GM21381 (cell line): ENCODE results near the gene FUT2.
"Not testable (repeated sequence)": the region's sequence is repeated elsewhere in the genome, so short reads cannot be mapped to it uniquely, and the experiment has no call there.

Experiments used
- ATAC-seq: cut with Tn5 transposase; IDR thresholded peaks from one replicate; pipeline ENCODE4 v1.9.1; 2021; ENCODE audit warnings: mild to moderate bottlenecking, moderate library complexity; ENCODE audit not compliant: unreplicated experiment

FUT2 gene

DNA sequence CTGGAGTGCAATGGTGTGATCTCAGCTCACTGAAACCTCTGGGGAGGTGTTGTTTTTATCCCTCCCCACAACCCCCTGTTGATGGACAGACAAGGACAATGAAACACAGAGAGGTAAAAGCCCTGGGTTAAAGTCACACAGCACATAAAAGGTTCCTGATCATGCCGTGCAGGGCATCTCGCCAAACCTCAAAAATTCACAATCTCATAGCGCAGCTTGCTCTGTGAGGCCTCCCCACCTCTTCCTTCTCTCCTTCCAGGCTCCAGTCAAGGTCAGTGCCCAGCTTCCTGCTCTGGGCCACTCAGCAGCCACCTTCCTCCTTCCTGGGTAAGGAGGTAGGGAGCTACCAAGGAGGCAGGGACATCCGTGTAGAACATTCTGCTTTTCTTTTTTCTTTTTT is 2.3 kb downstream of the FUT2 start:
- ATAC-seq: no peak

DNA sequence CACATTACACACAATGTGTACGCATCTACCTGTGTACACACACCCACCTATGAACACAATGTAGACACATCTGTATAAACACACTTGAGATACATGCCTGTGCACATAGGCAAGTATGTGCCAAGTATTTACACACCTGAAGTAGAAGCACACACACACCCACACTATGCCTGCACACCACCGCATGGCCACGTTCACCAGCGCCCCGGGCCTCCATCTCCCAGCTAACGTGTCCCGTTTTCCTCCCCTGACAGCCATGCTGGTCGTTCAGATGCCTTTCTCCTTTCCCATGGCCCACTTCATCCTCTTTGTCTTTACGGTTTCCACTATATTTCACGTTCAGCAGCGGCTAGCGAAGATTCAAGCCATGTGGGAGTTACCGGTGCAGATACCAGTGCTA is 6.9 kb downstream of the FUT2 start:
- no peak for ATAC-seq

DNA sequence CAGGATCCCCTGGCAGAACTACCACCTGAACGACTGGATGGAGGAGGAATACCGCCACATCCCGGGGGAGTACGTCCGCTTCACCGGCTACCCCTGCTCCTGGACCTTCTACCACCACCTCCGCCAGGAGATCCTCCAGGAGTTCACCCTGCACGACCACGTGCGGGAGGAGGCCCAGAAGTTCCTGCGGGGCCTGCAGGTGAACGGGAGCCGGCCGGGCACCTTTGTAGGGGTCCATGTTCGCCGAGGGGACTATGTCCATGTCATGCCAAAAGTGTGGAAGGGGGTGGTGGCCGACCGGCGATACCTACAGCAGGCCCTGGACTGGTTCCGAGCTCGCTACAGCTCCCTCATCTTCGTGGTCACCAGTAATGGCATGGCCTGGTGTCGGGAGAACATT is 7.5 kb downstream of the FUT2 start:
- no peak for ATAC-seq

DNA sequence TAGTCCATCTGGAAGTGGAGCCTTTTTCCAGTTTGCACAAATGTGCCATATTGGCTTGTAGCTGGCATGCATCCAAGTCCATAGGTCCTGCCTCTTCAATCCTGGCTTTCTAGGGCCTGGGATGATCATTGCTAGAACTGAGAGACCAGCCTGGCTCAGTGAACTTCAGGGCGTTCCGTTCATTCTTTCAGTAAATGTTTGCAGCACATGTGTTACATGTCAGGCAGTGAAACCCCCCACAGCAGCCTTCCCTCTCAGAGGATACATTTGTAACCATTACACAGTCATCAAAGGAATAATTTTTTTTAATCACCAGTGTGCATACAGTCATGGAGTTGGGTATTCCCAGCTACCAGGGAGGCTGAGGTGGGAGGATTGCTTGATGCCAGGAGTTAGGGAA is 9.7 kb downstream of the FUT2 start:
- ATAC-seq: no peak

DNA sequence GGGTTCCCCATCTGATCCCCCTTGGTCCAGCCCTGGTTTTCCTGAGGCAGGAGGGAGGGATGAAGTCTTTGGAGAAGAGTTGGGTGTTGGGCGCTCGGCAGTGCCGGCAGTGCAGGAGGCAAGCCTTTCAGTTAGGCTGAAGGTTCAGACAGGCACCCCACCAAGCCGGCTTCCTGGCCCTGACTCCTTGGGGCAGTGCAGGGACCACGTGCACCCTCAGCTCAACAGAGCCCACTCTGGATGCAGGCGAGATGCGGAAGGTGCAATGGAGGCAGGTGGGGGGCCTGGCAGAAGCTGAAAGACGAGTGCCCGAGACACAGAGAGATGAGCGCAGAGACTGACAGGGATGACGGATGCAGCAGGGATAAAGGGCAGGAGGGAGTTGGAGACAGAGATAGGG is 12.7 kb downstream of the FUT2 start:
- ATAC-seq: no peak

DNA sequence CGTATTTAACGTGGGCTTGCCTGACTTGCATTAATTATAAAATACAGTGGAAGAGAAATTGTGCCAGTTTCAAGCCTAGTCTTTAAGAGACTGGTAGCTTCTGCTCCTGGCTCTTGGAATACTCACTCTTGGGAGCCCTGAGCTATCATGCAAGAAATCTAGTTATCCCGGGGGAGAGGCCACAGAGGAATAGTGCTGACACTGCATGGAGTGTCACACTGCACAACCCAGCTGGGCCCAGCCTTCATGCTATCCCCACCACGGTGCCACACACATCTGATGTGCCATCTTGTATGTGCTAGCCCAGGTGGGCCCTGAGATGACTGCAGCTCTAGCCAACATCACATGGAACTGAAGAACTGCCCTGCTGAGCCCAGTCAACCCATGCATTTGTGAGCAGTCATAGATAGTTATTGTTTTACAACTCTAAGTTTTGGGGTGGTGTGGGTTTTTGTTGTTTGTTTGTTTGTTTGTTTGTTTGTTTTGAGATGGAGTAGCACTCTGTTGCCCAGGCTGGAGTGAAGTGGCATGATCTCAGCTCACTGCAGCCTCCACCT is 15.4 kb downstream of the FUT2 start:
- no peak for ATAC-seq

DNA sequence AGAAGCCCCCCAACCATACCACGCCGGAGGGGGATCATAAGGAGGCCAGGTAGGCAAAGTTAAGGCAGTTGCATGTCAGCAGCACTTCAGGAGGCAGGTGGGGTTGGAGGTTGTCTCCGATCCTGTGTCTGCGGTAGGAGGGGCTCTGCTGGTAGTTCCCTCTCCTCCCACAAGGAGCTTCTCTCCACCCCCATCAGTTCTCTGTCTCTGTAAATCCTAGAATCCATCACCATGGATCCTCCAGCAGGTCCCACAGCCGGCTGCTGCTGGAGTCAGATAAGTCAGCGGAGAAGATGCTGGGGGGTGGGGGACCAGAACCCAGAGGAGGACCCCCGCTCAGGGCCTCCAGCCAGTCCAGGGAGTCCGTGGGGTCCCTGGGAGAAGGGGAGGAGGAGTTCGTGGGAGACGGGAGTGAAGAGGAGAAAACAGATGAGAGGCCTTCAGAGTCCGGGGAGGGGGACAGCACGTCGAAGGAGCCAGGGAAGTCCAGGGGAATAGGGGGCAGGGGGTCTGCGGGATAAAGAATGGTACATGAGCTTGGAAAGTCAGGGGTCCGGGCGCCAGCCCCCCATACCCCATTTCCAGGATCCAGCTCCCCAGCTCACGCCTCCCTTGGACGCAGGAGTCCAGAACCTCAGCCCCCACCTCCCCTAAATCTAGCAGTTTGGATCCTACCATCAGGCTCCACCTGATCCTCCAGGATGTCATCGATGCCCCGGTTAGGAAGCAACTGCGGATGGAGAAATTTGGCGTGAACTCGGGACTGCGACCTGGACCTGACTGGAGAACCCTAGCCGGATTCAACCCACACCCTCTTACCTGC is 17.5 kb downstream of the FUT2 start:
- ATAC-seq: no peak

DNA sequence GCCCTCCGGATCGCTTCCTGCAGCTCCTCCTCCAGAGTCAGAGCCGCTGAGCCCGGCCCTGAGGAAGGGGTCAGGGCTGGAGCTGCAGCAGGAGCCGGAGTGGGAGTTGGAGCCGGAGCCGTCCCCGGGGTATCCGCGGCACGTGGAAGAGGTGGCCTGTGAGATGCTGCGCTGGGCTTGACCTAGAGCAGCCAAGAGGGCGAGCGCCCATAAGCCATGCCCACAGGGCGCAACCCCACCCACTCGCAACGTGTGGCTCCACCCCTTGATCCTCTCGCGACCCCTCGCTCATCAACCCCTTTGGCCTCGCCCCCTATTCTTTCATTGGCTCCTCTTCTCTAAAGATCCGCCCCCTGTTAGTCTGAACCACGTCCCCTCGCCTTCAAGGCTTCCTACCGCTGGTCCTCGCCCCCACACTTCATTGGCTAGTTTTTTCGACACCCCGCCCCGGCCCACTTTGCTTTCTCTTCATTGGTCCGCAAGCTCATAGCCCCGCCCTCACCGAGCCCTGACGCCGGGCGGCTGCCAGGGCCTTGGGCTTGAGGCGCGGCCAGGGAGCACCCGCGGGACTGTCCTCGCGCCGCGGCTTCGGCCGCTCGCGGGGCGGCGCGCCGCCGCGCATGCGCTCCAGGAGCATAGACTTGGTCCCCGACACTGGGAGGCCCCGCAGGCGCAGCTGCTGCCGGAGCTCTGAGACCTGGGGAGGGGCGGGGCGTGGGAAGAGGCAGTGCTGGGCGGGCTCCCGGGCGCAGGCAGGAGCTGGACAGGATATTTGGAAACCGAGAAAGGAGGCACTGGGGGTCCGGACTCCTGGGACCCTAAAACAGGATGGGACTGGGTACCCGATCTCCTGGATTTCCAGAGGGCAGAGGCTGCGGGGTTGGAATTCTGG is 18.3 kb downstream of the FUT2 start:
- peak; percentile 91 for ATAC-seq

DNA sequence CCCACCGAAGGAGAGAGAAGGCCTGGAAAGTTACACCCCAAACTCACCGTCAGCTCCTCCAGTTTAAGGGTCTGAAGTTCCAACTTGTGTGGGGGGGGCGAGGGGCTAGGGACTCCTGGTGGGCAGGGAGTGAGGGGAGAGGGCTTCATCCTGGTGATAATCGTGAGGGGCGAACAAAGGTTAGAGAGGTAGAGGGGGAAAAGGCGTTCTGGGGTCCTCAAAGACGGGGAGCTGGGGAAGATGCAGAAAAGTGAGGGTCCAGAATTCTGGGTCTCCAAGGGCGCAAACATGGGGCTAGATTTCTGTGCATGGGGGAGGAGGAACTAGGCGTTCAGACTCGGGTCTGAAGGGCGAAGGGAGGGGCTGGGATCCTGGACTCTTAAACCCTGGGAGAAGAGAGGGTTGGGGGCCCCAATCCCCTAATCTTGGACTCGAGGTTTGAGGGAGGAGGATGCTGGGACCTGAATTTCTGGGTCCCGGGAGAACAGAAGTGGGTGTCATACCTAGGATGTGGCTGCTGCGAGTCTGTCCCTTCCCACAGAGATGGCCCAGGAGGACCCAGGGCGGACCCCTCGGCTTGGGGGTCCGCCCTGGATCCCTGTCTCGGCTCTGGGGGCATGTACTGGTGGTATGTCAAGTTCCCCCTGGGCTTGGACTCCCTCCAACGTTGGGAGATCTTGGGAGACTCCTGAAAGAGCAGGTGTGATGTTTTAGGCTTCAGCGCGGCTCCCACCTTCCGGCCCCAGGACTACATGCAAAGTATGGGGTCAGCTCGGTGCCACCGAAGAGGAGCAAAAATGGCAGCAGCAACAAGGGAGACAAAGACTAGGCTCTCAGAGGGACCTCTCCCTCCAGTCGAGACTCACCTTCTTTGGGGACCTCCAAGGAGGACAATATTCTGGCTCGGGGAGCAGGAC is 19.2 kb downstream of the FUT2 start:
- ATAC-seq: no peak

DNA sequence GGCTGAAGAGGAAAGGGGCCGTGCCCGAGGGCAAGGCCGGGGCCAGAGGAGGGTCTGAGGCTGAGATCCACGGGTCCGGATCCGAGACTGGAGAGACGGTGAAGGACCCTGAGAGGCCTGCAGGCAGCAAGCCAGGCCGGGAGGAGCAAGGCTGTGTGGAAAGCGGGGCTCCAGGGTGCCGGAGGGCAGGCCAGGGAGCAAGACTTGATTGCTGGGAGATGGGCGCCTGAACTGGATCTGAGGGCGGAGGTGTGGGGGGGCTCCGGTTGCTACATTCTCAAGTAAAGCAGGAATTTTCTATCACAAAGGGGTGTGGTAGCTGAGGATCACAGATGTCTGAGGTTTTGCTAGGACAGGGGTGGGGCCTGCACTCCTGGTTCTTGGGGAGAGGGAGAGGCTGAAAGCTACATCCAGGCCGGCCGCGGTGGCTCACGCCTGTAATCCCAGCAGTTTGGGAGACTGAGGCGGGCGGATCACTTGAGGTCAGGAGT is 20.0 kb downstream of the FUT2 start:
- no peak for ATAC-seq

DNA sequence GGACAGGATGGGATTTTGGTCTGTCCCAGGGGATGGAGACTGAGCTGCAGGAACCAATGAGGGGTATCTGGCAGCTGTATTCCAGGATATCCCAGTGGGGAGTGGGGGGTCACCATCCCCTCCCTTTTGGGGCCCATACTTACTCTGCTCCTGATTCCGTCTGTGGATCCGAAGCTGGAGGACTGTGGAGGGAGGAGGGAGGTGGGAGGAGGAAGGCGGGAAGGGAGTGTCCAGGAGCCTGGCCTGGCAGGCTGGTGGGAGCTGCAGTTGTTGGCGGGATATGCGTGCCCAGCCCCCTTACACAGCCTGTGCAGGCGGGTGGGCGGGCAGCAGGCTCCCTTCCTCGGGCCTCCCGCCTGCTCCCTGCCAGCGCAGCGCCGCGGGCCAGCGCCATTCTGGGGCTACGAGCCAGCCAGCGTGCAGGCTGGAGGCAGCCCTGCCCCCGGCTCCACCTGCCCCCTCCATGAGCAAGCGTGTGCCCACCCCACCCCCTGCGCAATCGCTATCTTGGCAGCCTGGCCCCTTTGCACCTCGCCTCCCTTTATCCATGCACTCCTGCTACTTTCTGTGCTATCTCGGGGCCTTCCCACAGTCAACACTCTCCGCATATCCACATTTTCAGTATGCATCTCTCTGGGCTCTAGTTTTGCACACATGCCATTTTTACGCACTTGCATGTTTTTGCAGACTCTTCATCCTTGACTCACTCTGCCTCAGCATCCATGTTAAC is 21.0 kb downstream of the FUT2 start:
- ATAC-seq: no peak

DNA sequence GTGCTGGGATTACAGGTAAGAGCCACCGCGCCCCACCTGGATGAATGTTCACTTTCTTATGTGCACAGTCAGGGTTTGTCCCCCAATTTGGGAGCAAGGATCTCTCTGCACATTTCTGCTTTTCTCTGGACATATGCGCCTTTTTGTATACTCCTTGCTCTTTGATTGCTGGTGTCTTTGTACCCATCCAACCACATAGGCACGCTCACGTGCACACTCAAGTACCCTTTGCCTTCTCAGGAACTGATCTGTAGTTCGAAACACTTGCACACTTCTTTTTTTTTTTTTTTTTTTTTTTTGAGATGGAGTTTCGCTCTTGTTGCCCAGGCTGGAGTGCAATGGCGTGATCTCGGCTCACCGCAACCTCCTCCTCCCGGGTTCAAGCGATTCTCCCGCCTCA is 22.3 kb downstream of the FUT2 start:
- ATAC-seq: not testable (repeated sequence)

DNA sequence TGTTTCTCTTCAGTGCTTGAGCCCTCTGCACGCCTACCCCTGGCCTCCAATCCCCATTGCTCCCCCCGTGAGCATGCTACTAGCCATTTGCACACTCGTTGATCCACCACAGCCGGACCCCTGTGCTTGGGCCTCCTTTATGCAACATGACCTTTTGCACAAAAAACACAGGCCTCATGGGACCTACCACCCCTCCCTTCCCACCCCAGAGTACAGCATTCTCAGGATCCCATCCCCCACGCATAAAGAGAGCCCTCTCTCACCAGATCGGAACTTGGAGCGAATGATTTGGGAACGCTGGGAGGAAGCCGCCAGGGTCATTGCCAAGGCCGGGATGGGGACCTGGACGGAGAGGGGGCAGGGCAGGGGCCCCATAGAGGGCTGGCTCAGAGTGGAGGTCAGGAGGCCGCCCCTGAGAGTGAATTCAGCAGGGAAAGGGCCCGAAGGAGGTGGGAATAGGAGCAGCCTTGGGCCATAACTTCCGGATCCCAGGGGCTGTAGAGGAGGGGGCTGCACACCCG is 23.0 kb downstream of the FUT2 start:
- no peak for ATAC-seq

DNA sequence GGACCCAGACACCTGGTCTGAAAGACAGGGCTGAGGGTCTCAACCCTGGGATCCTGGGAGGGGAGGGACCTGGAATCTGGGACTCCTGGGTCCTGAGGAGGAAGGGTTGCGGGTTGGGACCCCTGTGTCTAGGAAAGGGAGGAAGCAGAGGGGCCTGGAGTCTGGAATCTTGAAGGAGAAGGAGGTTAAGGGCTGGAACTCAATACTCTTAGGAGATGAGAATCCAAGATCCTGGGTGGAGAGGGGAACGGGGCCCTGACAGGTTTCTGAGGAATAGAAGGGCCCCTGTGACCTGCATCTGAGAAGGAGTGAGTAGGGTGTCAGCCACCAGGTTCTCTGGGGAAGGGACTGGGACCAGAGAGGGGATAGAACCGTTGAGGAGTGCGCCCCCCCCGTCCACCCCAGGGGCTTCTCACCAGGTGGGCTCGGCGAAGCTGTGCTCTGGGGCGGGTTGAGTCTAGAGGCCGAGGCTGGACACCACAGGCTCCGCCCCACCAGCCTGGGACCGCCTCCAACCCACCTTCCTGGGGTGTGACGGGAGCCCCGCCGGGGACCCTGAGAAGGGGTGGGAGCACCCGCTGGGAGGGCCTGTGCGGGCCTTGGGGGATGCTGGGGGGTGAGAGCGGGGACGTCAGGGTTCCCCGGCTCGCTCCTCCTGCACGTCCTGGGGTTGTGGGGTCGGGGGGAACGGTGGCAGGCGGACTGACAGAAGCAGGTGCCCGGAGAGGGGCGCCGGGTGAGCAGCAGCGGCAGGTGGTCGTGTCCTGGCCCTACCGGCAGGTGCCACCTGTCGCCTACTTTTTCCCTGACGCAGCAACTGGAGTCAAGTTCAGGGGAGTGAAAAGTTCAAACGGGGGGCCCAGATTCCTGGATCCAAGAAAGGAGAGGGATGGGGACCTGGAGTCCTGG is 23.7 kb downstream of the FUT2 start, which contains the start of gene MAMSTR:
Gene MAMSTR, minus strand, starts transcription at position 463 of the 909 bp plus-strand sequence. CDS start 694 bp downstream, outside the sequence.
- no peak for ATAC-seq

DNA sequence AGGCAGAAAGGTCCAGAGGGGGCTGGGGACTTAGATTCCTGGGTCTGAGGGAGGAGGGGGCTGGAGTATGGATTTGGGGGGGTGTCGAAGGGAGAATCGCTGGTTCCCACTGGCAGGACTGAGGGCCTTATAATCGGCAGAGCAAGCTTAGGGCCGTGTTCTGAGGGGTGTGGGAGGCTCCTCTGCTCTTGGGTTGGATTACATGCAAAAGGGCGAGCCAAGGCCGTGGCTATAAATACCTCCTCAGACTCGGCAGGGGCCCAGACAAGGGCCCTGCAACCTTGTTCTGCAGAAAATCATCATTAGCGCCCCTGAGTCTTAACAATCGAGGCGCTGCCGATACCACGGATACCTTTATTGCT is 24.5 kb downstream of the FUT2 start:
- ATAC-seq: no peak

DNA sequence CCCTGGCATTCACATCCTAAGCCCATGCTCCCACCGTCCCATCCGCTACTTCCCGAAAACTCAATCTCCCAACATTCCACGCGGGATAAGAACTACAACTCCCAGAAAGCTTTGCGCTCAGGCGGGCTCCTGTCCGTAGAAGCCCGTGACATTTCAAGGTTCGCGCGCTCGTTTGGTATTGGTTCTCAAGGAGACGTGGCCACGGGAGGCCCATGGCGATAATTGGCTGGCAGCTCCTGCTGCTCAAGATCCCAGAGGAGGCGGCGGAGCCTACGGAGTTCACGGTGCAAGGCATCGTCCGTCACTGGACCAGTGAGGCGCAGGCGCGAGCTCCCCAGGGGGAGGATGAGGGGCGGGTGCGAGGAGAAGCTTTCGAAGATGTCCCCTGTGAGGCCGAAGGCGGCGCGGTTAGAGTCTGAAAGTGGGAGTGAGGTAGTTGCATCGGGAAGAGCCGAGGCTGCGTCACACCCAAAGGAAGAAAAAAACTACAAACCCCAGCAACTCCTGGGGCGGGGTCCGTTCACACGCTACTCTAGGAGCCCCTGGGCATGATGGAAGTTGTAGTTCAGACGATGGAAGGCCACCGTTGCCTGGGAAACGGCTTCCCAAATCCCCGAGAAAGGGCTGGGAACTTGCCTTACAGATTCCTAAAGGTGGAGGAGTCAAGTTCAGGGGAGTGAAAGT is 25.0 kb downstream of the FUT2 start:
- ATAC-seq: peak; percentile 84

DNA sequence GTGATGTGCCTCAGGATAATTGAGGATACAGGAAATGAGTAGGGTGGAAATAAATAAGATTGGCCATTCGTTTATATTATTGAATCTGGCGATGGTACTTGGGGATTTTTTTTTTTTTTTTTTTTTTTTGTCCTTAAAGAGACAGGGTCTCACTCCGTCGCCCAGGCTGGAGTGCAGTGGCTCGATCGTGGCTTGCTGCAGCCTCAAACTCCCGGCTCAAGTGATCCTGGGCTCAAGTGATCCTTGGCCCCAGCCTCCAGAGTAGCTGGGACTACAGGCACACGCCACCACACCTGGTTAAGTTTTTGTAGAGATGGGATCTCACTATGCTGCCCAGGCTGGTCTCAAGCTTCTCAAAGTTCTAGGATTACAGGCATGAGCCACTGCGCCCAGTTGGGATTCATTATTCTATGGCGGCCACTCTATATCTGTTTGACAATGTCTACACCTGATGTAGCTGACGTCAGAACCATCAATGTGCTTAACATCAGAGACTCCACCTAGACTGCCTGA is 26.5 kb downstream of the FUT2 start:
- ATAC-seq: no peak
